RCC 7860 (cell line): ENCODE results near the gene MAP3K2.
A peak's percentile ranks its signal among the peaks of the same experiment; 100 is the strongest.

ENCODE experiments used
- DNase-seq: peaks from one replicate; pipeline ENCODE4 v3.0.0-alpha.2; 2015; ENCODE audit warnings: low spot score
- FAIRE-seq: peaks from 2 replicates; lab custom pipeline; 2012; peaks lifted over from hg19 to GRCh38; lab: Jason Lieb, UNC

Gene MAP3K2

GRCh38 chr2:127308586-127309138 lies 79.1 kb downstream of the MAP3K2 start:
- FAIRE-seq (no peak), DNase-seq (no peak)

DNA sequence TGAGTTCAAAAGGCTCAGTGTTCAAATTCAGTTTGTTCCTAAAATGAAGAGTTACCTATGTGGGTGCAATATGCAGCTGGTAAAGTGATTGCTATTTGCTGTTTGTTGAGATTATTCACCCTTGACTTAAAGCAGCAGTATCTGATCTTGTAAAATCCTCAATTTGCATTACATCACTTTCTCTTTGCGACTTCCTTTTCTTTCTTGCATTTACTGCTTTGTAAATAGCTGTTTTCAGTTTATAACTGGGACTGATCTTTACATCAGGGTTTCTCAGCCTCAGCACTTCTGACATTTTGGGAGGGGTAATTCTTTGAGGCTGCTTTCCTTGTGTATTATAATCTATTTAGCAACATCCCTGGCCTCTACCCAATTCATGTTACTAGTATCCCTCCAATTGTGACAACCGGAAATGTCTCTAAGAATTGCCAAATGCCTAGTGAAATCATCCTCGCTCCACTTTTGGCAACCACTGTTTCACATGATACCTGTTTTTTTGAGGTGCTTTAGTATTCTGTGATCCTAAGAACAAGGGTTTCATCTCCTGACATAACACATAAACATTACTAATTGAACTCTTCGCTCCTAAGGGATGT lies 81.7 kb downstream of the MAP3K2 start:
- FAIRE-seq: no peak

GRCh38 chr2:127302168-127302567 lies 85.6 kb downstream of the MAP3K2 start:
- FAIRE-seq (no peak), DNase-seq (no peak)

More for the DNA sequence above, 81.7 kb downstream of the MAP3K2 start:
- DNase-seq: no peak

GRCh38 chr2:127293748-127294562 lies 93.8 kb downstream of the MAP3K2 start, which contains the start of gene ERCC3:
TSS of gene ERCC3 (minus strand) at chr2:127294144. CDS start at chr2:127294081, 63 bp downstream.
- FAIRE-seq: no peak

DNA sequence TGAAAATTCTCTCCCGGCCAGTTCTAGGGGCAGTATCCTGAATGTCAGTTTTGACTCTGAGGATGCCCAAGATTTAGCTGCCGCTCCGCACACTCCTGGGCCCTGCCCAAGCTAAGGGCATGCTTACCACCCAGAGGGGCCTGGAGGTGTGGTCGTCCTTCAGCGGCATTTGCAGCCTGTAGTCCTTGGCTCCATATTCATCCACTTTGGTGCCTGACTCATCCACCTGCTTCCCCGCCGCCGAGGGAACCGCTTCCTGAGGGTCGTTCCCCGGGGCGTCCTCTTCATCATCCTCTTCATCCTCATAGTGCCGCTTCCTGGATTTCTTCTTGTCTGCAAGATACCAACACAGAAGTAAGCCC lies 94.4 kb downstream of the MAP3K2 start:
- FAIRE-seq: no peak
- DNase-seq: no peak

More at GRCh38 chr2:127293748-127294562, 93.8 kb downstream of the MAP3K2 start, which contains the start of gene ERCC3:
- DNase-seq: peak; percentile 69

- no peak for FAIRE-seq
- DNase-seq: no peak
Observed at GRCh38 chr2:127288274-127288673, 99.5 kb downstream of the MAP3K2 start.

DNA sequence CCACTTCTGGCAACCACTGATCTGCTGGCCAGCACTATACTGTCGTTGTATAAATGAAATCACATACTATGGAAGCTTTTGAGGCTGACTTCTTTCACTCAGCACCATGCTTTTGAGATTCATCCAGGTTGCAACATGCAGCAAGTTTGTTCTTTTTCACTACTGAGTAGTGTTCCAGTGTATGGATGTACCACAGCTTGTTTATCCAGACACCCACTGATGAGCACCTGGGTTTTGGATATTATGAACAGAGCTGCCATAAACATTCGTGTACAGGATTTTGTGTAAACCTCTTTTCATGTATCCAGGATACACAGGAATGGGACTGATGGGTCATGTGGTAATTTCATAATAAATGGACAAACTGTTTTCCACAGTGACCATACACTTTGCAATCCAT lies 104.5 kb downstream of the MAP3K2 start:
- no peak for FAIRE-seq
- DNase-seq: no peak

DNA sequence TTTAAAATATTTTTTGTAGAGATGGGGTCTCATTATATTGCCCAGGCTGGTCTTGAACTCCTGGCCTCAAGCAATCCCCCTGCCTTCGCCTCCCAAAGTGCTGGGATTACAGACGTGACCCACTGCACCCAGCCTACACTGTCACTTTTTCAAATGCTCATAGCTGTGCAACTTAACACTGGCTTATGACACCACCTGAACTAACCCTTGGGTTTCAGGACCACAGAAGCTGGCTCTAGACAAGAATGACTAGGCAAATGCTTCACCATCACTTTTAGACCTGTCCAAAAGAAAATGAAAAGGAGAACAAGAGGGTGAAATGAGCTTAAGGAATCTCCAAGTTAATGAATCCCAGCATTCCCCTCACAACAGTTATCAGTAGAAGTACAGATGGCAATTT lies 107.1 kb downstream of the MAP3K2 start:
- FAIRE-seq (no peak), DNase-seq (no peak)

- no peak for FAIRE-seq
Observed at GRCh38 chr2:127279781-127280180, 108.0 kb downstream of the MAP3K2 start.

DNA sequence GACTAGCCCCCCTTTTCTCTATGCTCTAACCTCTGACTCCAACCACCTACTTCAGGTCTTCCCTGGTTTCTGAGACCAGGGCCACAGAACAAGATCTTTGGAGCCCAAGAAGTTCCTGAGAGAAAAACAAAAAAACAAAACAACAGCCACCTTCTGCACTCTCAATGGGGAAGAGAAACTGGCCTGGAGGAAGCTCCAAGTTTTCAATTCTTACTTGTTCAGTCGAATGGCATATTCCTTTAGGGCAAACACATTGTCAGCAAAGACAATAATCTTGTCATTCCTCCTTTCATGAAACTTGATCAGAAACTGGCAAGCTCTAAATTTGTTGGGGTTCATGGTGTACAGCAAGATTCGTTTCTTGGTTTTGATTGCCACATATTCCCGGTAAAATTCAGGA lies 108.8 kb downstream of the MAP3K2 start:
- DNase-seq (no peak), FAIRE-seq (no peak)

More at GRCh38 chr2:127279781-127280180, 108.0 kb downstream of the MAP3K2 start:
- DNase-seq: no peak

DNA sequence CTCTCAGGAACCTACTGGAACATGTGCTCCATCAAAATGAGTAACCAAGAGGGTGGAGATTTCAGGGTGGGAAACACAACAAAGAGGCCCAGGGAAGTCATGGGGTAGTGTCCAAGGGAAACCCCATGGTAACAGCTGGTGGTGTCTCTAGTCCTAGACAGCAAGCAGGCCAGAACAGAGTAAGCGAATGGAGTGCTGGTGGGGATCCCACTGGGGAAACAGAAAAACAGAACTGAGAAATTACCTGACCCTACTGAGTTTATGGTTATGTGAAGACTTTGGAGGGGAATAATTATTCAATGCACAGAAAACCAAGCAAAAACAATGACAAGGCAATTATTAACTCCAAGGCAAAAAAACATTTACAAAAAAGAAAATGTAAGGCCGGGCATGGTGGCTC lies 110.7 kb downstream of the MAP3K2 start:
- FAIRE-seq: no peak
- no peak for DNase-seq

DNA sequence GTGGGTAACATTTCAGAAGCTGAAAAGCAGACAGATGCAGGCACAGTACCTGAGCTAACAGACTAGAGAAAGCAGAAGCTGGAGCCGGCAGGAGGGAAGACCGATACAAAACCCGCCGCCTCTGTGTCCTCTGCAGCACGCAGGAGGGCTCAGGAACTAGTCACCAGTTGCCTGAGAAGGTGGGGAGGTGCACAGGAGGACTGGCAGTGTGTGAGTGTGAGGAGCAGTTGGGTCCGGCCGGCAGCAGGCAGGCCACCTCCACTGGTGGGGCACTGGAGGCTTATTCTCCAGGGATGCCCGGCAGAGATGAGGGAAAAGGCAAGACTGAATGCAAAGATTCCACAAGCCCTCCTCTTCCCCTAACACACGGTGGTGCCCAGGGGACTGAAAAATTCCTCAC lies 112.0 kb downstream of the MAP3K2 start:
- no peak for FAIRE-seq

DNA sequence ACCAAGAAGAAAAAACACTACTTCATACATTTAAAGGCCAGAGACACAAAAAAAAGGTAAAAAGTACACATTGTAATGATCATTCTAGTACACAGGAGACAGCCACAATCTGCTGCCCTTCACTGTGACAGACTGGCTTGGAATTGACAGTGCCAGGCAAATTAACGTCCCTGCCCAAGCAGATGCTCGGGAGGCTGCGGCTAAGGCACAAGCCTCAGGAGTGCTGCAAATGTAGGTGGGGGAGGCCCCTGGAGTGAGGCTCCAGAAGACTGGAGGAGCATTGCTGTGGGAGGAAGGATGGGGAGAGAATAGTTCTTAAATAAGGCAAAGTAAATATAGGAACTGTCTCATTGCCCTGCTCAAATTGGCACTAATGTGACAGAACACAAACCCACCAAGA lies 112.4 kb downstream of the MAP3K2 start:
- no peak for FAIRE-seq
- no peak for DNase-seq

More for the DNA sequence above, 112.0 kb downstream of the MAP3K2 start:
- DNase-seq: no peak

DNA sequence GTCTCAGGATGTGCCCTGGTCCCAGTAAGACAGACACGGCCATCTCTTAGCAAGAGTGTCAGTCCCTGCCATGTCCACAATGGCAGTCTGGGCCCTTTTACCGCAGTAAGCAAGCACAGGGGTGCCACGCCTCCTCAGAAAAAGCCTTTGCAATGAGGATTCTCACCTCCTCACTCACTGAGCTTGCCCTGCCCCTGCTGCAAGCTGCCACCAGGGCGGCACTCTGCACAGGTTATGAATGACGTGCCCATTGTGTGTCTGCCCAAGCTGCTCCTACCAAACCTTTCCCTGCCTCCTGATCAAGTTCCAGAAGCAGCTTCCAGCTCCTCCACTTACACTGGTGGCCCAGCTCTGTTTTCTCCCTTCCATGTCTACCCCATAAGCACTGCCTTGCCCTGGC lies 117.1 kb downstream of the MAP3K2 start:
- FAIRE-seq: no peak
- DNase-seq: no peak

DNA sequence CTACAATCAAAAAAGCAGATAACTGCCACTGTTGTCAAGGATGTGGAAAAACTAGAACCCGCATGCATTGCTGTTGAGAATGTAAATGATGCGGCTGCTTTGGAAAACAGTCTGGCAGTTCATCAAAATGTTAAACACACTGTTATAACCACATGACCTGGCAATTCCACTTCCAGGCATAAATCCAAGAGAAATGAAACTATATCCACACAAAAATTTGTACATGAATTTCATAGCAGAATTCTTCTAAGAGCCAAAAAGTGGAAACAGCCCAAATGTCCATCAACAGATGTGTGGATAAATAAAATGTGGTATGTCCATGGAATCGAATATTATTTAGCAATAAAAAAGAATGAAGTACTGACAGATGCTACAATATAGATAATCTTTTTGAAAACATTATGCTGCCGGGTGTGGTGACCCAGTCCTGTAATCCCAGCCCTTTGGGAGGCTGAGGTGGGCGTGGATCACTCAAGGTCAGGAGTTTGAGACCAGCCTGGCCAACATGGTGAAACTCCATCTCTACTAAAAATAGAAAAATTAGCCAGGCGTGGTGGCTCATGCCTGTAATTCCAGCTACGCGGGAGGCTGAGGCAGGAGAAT lies 125.9 kb downstream of the MAP3K2 start:
- no peak for FAIRE-seq

DNA sequence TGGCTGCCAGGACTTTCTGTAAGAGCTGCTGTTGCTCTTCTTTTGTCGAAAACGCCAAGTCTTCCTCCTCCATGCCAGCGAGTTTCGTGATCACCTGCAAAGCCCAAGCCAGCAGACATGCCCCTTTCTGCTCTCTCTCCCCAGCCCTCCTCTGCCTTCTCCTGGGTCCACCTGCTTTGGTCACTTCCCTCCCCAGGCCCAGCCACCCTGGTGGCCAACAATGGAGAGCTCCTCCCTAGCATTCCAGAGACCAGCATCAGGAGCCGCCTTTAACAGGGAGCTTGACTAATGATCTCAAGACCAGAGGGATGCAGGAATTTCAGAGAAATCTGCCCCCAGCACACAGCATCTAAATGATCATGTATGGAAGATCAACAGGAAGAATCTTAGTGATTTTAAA lies 128.4 kb downstream of the MAP3K2 start:
- no peak for FAIRE-seq
- DNase-seq: no peak

More for the DNA sequence above, 125.9 kb downstream of the MAP3K2 start:
- DNase-seq: no peak

DNA sequence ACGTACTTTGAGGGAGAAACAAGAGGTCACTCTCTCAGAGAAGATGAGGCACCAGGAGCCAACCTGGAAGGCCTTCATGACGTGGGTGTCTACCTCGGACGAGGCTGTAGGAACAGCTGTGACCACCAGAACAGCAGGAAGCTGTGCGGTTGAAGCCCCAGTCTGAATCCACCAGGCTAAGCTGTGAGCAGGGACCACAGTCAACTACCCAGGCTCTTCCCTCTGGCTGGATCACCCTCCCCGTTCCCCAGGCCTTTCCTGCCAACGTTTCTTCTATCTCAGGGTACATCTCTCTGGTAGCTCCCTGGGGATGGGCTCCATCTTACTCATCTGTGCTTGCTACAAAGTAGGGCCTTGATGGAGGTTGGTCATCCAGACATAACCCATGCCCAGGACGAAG lies 130.9 kb downstream of the MAP3K2 start:
- FAIRE-seq (no peak), DNase-seq (no peak)

DNA sequence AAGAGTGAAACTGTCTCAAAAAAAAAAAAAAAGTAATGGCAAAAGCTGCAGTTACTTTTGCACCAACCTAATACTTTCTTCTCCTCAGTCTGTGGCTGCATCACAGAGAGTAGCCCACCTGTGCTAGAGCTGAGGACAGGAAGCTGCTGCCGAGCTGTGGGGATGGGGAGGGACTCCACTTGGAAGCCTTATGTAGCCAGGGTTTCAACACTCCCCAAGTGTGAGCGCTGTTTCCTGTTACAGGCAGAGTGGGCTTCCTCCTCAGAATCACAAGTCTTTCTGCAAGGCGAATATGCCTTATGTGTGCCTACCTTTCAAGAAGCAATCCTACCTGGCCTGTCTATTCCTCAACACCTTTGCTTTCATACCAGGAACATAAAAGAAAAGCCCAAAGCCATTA lies 131.4 kb downstream of the MAP3K2 start:
- DNase-seq (no peak), FAIRE-seq (no peak)

- DNase-seq: no peak
- FAIRE-seq: no peak
Observed at GRCh38 chr2:127255721-127256120, 132.1 kb downstream of the MAP3K2 start.

GRCh38 chr2:127255146-127255545 lies 132.6 kb downstream of the MAP3K2 start:
- no peak for FAIRE-seq
- DNase-seq: no peak

DNA sequence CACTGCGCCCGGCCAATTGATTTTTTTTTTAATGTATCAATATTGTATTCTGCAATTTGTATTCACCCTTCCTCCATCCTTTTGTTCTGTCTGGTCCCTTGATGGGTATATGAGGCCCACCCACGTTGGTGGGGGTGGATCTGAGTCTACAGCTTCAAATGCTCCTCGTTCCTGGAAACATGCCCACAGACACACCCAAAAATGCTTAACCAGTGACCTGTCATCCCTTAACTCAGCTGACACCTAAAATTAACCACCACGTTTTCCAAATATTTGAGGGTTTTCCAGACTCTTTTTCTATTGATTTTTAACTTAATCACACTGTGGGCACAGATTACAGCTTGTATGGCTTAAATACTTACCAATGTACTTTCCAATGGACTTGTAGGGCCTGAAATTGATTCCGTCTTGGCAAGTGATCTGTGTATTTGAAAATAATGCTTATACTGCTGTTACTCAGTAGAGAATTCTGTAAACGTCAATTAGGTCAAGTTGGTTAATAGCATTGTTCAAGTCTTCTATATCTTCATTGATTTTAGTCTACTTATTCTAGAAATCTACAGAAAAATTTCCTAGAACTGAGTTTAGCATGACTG lies 133.3 kb downstream of the MAP3K2 start:
- FAIRE-seq (no peak), DNase-seq (no peak)
